ENCODE measurements around the gene BEGAIN.
"Not testable (repeated sequence)": the region's sequence is repeated elsewhere in the genome, so short reads cannot be mapped to it uniquely, and the experiment has no call there.

The BEGAIN gene

DNA sequence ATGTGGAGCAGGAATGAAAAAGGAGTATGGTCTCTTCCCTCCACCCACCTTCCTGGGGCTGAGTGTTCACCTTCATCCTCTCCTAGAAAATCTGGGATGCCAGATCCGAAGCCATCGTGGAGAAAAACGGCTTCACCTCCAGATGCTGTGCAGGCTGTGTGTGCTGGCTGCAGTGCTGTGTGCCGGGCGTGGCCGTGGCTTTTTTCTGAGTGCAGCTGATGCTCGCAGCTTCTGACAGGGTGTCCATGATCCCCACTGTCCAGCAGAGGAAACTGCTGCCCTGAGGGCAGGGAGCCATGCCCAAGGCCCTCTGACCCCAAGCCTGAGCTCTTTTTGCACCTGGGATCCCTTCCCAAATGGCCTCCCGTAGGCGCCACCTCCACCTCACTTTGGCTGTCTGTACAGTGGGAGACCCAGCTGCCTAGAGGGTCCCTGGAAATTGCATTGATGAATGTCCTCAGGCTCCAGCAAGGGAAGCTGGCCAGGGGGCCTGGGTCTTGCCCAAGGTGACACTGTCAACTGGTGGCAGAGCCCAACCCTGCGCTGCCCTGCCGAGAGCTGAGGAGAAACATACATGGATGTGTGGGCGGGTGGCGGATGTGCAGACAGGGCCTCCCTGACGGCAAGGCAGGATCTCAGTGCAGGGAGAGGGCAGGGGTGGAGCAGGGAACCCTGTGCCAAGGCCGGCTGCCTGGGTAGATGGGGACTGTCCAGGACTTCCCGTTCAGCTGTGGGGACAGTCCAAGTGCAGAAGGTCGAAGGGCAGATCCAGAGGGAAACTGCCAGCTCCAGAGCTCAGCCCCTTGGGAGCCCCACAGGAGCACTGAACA, 53.3 kb downstream of the BEGAIN start:
- no peak for DNase-seq

DNA sequence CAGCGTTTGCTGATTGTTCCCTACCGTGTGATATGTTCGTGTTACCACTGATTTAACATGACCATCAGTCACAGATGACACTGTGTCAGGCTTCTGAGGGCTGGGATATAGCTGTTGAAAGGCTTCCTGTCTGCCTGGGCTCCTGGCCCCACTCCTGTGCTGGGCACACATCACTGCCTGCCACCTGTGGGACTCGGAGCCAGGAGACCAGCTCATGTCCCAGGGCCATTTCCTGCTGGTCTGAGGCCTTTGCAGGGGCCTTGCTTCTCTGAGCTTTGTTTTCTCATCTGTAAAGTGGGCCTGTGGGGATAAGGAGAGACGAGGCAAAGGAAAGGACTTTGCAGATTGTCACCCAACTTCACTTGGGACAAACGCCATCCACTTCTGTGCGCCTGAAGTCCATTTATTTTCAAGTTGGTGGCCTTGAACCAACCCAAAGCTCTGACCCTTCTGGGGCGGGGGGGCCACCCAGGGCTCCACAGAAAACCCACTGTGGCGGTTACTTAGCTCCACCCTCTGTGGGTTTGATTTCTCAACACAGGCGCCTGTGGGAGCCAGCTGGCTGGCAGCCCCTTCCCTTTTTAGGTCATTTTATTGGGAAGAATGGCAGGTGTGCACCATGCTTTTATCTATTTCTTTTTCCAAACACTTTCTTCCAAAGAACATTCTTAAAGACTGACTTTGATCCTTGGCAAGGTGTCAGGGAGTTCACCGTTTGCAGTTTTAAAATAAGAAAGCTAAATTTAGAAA, 54.1 kb downstream of the BEGAIN start:
- DNase-seq = no peak

DNA sequence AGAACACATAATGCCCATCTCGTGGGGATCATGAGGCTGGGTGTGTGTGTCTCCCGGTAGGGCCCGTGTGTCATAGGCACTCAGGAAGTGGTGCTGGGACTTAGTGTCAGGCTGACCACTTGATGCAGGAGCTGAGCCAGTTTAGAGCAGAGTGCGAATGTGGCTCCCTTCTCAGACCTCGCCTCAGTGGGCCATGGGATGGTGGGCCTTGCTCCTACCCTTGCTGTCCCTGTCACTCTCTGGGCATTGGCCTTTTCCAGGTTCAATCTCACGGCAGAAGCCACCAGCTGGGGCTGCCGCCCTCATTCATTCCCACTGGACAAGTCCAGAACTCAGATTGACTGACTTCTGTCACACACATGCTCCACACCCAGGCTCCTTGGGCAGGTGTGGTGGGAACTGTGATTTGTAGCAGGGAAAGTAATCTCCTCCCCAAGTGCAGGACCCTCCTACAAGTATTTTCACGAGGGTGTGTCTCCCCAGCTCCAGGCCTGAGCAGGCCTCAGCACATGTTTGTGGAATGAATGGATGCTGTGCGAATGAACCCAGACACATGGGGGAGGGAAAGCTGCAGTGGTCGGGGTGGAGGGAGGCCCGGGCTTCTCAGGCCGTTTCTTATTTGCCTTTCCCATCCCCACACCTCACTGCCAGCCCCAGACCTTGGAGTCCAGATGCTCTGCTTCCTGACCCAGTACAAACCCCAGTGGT, 54.9 kb downstream of the BEGAIN start:
- no peak for DNase-seq

DNA sequence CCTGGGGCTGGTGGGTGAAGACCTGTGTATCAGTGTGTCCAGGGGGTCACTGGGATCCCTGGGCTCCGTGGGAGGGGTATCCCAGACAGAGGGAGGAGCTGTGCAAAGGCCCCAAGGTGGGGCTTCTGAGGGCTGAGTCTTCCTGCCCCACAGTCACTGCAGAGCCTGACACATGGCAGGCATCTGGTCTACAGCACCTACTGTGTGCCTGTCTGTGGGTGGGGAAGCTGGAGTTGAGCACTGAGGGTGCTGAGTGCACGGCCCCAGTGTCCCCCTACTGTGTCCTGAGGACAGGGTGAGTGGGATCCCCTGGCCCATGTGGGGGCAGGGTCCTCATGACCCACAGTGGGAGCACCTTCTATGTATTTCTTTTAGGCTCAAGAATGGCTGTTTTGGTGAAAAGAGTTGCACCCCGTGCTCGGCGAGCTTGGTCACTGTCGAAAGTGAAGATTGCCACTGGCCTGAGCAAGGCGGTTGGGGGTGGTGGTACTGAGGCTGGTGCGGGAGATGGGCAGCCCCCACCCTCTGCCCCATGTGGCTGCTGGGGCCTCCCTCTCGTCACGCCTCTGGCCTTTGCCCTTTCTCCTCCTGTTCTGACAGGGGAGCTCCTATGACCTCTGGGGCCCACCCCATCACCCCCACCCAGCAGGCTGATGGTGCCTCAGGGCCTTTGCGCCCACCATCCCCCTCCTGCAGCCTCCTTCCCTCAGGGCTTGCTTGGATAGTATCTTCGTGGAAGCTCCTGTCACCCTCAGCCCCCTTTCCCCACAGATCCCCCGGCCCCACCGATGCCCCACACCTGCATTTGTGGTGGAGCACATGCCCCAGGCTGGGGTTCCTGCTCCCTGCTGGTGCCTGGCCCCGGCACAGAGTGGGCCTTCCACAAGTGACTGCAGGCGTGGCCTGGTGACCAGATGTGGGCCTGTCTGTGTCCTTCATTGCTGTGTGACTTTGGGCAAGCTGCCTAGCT, 55.8 kb downstream of the BEGAIN start:
- DNase-seq = no peak

DNA sequence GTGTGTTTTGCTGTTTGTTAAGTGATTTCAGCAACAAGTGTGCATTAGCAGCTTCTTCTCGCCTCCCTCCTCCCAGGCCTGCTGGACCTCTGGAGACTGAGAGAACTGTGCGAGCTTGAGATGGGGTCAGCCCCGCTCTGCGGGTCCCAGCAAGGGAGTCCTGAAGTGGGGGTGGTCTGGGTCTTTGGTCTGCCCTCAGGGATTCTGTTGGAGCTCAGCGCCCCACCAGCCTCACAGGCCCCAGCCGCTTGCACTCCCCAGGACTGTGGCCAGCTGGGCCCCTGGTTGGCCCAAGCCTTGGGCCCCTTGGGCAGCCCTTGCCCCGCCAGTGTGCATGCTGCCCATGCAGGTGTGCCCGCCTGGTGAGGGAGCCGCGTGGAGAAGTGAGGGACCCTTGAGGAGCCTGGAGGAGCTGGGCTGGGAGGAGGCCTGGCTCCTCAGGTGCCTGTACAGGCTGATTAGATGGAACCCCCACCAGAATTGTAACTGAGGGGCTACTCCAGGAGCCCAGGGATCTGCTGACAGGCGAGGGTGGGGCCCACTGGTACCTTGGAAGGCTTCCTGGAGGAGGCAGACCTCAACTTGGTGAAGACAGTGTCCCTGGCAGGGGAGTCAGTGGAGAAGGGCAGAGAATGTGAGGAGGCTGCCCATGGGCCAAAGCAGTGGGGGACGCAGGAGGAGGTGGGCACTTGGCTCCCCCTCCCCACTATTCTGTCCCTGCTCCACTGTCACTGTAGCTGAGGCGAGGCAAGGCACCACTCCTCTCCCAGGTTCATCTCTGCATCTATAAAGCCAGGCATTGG, 56.7 kb downstream of the BEGAIN start:
- DNase-seq = no peak

DNA sequence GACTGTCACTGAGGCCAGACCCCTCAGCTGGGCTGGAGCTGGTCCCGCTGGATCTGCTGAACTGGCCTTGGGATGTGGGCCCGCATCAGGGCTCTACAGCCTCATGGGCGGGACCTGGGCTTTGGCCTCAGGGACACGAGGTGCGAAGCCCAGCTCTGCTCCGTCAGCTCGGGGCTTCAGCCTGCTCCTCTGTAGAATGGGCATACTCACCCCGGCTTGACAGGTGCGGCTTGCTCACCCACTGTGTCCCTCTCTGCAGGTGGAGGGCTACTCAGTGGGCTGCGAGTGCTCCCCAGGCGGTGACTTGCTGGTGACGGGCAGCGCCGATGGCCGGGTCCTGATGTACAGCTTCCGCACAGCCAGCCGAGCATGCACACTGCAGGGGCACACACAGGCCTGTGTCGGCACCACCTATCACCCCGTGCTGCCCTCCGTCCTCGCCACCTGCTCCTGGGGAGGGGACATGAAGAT, 57.6 kb downstream of the BEGAIN start:
- DNase-seq = no peak

DNA sequence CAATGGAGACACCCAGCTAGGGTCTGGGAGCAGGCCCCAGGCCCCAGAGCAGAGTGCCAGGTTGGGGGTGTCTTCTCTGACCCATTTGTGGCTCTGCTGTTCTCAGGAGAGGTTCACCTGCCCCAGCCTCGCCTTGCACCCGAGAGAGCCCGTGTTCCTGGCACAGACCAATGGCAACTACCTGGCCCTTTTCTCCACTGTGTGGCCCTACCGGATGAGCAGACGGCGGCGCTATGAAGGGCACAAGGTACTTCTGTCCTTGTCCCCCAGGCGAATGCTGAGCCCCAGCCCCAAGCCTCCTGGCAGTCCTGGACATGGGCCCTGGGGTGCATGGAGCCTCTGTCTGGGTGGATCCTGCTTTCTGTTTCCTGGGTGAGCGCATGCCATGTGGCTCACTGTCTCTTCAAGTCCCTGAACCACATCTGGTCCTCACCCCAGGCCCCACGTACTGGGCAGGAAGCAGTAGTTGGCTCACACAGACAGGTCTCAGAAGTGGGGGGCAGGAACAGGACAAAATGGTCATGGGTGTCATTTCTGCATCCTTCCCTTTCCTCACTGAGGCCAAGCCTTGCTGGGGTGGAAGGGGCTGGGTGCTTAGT, 58.2 kb downstream of the BEGAIN start:
- no peak for DNase-seq

DNA sequence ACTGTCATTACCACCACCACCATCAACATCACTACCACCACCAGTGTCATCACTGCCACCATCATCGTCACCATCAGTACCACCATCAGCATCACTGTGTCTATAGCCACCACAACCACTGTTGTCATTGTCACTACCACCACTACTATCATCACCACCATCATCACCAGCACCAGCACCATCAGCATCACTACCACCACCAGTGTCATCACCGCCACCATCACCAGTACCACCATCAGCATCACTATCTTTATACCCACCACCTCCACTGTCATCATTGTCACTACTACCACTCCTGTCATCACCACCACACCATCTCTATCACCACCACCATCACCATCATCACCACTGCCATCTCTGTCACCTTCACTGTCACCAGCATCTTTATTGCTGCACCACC, 60.6 kb downstream of the BEGAIN start:
- no peak for DNase-seq

DNA sequence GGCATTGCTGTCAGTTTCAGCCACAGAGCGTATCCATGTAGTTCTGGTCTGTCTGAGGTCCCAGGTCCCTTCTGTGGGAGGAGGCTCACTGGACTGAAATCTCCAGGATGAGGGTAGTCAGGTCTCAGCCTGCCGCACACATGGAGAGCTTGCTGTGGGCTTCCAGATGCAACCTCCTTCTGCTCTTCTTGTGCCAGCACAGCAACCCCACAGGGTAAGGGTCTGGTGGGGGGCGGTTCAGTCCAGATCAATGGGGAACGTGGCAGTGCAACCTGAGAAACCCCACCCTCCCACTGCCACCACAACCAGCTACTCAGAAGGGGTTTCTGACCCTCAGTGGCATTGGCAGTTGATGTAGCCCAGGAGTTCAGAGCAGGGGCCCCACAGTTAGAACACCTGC, 61.2 kb downstream of the BEGAIN start:
- DNase-seq = no peak

DNA sequence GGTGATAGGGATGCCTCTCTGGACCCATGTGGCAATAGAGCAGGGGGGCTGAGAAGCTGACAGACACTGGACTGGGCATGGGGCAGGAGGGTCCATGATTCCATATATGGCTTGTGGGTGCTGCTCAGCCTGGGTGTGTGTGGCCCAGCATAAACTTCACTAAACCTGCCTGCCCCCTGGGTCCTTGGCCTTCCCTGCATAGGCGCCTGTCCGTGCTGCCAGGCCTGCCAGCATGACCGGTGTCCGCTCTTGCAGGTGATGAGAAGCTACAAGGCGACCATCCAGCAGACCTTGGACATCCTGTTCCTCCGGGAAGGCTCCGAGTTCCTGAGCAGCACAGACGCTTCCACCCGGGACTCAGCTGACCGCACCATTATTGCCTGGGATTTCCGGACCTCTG, 61.6 kb downstream of the BEGAIN start:
- no peak for DNase-seq

DNA sequence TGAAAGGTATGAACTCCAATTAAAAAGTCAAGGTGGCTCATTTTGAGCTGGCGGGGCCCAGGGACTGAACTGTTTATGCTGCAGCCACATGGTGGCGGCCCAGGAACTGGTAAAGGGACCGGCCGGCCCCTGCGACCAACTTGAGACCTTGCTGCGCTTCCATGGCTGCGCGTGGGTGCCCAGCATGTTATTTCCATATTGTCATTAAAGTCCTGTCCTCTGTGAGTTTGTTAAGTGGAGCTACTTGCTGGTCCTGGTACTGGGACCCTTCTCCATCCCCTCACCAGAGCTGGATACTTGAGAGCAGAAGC, 62.3 kb downstream of the BEGAIN start:
- DNase-seq = peak in 1 of 2 donors; percentile 19

DNA sequence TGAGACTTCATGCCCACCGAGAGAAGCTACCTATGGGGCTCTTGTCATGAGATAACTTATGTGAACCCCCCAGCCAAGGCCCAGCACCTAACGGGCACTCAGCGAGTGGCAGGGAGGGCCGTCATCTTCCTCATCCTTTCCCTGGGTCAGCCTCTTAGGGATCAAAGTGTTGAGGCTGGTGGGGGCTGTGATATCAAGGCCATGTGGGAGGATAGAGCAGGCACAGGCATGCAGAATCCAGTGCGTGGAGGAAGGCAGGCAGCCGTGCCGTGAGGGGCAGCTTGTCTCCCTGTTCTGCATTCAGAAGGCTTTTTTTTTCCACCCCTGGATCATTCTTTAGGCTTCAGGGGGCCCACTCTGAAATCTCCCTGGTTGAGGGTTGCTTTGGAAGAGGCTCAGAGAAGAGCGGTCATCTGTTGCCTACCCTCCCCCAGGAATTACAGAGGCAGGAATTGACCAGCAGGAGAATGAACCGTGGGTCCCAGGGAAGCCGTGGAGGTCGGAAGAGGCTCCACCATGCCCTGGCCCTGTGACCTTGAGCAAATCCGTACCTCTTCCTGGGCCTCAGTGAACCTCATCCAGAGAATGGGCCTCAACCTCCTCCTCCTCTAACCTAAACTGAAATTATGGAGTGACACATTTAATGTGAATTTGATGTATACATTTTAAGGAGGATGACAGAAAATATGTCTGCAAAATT, 62.8 kb downstream of the BEGAIN start:
- no peak for DNase-seq

DNA sequence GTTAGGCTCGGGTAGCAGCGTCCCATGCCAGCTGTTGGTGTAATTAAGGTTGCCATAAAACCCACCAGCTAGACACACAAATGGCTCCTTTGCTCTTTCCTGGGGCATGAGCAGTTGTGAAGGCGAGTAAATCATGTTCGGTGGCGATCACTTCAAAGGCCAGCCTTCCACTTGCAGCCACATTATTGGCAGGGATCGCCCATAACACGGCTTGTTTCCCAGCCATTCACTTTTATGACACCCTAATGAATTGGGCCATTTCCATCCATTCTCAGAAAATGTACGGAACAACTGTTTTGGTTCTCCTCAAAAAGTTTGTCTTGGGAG, 63.4 kb downstream of the BEGAIN start:
- no peak for DNase-seq

DNA sequence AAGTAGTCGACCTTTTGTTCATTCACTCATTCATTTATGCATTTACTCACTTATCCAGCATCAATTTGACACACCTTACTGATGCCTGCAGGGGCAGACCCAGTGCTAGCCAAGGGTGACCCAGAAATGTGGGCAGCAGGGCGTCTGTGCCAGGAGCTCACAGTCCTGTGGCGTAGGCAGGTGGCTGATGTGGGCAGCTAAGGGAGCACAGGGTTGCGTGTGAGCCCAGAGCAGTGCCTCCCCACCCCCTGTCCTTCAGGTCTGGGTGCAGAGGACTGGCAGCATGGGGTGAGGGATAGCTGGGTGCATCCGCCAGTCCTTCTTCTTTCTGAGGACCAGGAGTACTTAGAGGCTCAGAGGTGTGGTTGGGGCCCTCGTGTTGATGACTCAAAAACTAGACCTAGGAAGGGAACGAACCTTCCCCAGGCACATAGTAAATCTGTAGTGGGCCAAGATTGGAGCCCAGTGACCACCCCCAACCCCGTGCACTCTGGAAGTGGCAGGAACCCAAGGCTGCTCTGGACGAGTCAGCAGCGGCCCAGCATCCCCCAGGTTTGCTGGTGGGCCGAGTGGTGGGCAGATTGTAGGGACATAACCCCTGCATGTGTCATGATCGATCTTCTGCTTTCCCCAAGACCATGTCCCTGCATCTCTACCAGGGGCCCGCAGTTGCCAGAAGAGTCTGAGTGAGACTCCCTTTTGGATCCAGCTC, 63.9 kb downstream of the BEGAIN start:
- no peak for DNase-seq

DNA sequence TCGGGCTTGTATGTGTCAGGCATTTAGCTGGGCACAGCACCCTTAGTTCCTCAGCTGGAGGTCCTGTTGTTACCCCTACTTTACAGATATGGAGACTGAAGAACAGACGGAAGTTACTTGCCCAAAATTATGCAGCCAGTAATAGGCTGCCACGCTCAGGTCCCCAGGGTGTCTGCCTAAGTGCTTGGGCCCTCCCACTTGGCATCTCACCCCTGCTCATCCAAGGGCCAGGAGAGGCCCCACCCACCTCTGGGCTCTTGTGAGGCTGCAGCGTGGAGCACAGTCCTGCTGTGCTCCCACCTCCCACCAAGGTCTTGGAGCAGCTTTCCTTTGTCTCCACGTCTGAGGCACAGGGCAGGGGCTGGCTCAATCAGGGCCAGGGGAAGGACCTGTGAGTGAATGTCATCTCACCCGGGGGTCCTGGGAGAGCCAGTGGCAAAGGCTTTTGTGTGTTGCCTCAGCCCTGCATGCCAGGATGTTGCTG, 64.6 kb downstream of the BEGAIN start:
- DNase-seq = no peak

DNA sequence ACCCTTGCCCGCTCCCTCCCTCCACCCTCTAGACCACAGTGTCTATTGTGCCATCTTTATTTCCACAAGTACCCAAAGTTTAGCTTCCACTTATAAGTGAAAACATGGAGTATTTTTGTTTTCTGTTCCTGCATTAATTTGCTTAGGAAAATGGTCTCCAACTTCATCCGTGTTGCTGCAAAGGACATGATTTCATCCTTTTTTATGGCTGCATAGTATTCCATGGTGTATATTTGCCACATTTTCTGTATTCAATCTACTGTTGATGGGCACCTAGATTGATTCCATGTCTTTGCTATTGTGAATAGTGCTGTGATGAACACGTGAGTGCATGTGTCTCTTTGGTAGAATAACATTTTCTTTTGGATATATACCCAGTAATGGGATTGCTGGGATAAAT, 81.2 kb downstream of the BEGAIN start:
- DNase-seq = not testable (repeated sequence)

DNA sequence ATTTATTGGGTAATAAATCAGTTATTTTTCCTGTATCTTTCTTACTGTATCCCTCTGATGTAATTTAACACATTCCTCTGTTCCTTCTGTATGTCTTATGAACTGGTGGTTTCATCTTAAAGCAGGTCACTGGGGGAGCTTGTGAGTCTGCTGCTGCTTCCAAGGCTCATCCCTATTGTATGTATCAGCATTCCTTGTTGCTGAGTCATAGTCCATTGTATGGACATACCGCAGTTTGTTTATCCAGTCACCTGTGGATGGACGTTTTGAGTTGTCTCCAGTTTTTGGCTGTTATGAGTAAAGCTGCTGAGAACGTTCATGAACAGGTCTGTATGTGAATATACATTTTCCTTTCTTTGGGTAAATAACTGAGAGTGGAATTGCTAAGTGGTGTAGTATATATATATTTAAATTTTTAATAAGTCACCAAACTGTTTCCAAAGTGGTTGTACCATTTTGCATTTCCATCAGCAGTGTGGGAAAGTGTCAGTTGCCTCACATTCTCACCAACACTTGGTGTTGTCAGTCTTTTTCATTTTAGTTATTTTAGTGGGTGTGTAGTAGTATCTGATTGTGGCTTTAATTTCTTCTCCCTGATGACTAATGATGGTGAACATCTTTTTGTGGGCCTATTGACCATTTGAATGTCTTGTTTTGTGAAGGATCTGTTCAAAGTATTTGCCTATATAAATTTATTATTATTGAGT, 82.7 kb downstream of the BEGAIN start:
- DNase-seq = no peak

DNA sequence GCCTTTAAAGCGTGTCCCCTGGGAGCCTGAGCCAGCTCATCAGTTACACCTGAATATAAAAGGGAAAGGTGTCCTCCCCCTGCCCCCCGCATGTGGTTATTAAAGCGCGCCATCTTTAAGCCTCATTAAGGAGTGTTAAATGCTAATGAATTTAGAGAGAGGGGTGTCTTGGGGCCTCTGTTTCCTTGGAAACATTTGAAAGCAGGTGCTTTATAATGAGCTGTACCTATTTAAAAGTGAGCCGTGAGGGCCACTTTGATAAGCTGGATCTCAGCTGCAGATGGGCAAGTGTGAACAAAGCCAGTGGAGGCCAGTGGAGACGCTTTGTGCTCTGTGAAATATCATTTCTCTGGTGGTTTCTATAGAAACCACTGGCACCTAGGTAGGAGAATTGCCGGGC, 84.0 kb downstream of the BEGAIN start:
- DNase-seq = no peak

DNA sequence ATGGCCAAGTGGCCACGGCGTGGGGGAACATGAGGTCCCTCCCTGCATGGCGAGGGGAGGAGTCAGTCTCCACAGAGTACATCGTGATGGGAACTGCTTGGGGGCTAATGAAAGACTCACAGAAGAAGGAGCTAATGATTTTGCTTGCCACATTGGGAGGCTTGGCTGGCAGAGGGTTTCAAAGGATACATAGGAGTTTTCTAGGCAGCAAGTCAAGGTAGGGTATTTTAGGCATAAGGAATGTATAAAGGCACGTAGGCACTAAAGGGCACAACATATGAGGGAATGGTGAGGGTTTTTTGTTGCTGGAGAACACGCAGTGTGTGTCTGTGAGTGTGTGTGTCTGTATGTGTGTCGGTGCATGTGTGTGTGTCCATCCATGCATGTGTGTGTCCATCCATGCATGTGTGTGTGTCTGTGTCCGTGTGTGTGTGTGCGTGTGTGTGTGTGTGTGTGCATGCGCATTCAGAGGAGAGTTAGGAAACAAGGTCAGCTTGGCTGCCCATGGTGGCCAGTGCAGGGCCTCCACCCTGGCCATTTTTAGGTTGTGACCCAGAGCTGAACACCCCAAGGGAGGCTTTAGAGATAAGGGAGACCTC, 84.5 kb downstream of the BEGAIN start:
- no peak for DNase-seq

All from bone marrow (tissue), 2 donors.